ENCODE measurements around the gene KRTAP12-2. TPM values are rescaled to one million over a fixed set of nuclear protein-coding genes. Genes with fewer than 3 reads are reported as not detected.

The KRTAP12-2 gene
- total RNA-seq, 4 donors from 2014 or later = not detected

- ATAC-seq = no peak
- H3K27ac ChIP-seq = no peak overlapping the region
- H3K27me3 ChIP-seq = peaks cover 42% of the 10 kb centered on the region
- no peak overlapping the region for H3K4me3 ChIP-seq
- no peaks in the 10 kb centered on the region for H3K4me1 ChIP-seq
- 66% methylated on average over 5 of the region's 5 CpGs; no CpG with 5 or more reads in 1 of the 2 donors for WGBS, 2 donors (ENCODE audit: low coverage in 1 of 2)
- H3K9me3 ChIP-seq = peaks cover 0 to 13% (median 0%) of the 10 kb centered on the region in 3 donors
- no peaks in the 10 kb centered on the region for H3K36me3 ChIP-seq
- TF ChIP-seq EP300 (IDR thresholded peaks at IDR 0.05) (no peak), CTCF (IDR thresholded peaks at IDR 0.05) (no peak), POLR2AphosphoS5 (IDR thresholded peaks at IDR 0.05) (no peak), POLR2A (IDR thresholded peaks at IDR 0.05) (no peak)
Measured at GRCh38 chr21:44658541-44658910, 8.2 kb downstream of the KRTAP12-2 start.

- Histone ChIP-seq H3K27ac (no peak within 1 kb of the TSS), H3K36me3 (no peaks in the 10 kb centered on the region), H3K27me3 (peaks cover 42% of the 10 kb centered on the region), H3K4me1 (no peaks in the 10 kb centered on the region), H3K4me3 (no peak within 1 kb of the TSS), H3K9me3 (peaks cover 0 to 10% (median 0%) of the 10 kb centered on the region in 3 donors)
- WGBS, 2 donors (ENCODE audit: low coverage in 1 of 2) = 72% methylated on average over 24 of the region's 26 CpGs; no CpG with 5 or more reads in 1 of the 2 donors
- TF ChIP-seq POLR2AphosphoS5 (IDR thresholded peaks at IDR 0.05) = no peak
- no peak for TF ChIP-seq CTCF (IDR thresholded peaks at IDR 0.05)
- TF ChIP-seq EP300 (IDR thresholded peaks at IDR 0.05) = no peak
- no peak for TF ChIP-seq POLR2A (IDR thresholded peaks at IDR 0.05)
- no peak for ATAC-seq
Measured at GRCh38 chr21:44657635-44658540, 8.8 kb downstream of the KRTAP12-2 start, which contains the start of gene KRTAP12-3. Gene KRTAP12-3, plus strand, starts transcription at chr21:44657932. Its CDS starts 48 bp downstream, at chr21:44657980.

GRCh38 chr21:44656868-44657267 lies 9.9 kb downstream of the KRTAP12-2 start:
- peaks cover 42% of the 10 kb centered on the region for H3K27me3 ChIP-seq
- no peaks in the 10 kb centered on the region for H3K4me1 ChIP-seq
- TF ChIP-seq POLR2A (IDR thresholded peaks at IDR 0.05) (no peak), POLR2AphosphoS5 (IDR thresholded peaks at IDR 0.05) (no peak), EP300 (IDR thresholded peaks at IDR 0.05) (no peak), CTCF (IDR thresholded peaks at IDR 0.05) (no peak)
- H3K27ac ChIP-seq = no peak overlapping the region
- H3K36me3 ChIP-seq = no peaks in the 10 kb centered on the region
- no peak overlapping the region for H3K4me3 ChIP-seq
- WGBS, 2 donors (ENCODE audit: low coverage in 1 of 2) = 25 to 29% methylated on average over 1 of the region's 1 CpG
- peaks cover 0 to 10% (median 0%) of the 10 kb centered on the region in 3 donors for H3K9me3 ChIP-seq
- no peak for ATAC-seq

GRCh38 chr21:44654576-44655175 lies 12.1 kb downstream of the KRTAP12-2 start, which contains the start of gene KRTAP12-4:
Gene KRTAP12-4, minus strand, starts transcription at chr21:44654659. Its CDS starts 45 bp downstream, at chr21:44654614.
- Histone ChIP-seq H3K4me3 (no peak within 1 kb of the TSS), H3K27me3 (peaks cover 48% of the 10 kb centered on the region), H3K9me3 (peaks cover 0 to 10% (median 0%) of the 10 kb centered on the region in 3 donors), H3K36me3 (no peaks in the 10 kb centered on the region), H3K4me1 (no peaks in the 10 kb centered on the region), H3K27ac (no peak within 1 kb of the TSS)
- no peak for ATAC-seq
- TF ChIP-seq EP300 (IDR thresholded peaks at IDR 0.05) = no peak
- TF ChIP-seq POLR2AphosphoS5 (IDR thresholded peaks at IDR 0.05) = no peak
- no peak for TF ChIP-seq CTCF (IDR thresholded peaks at IDR 0.05)
- no peak for TF ChIP-seq POLR2A (IDR thresholded peaks at IDR 0.05)
- 61 to 90% methylated on average over 2 to 6 of the region's 9 CpGs for WGBS, 2 donors (ENCODE audit: low coverage in 1 of 2)
